ENCODE measurements around the gene CNTNAP5.

The CNTNAP5 gene

GRCh38 chr2:124254621-124255020 is 229.5 kb downstream of the CNTNAP5 start:
- no peaks in the 10 kb centered on the region for H3K36me3 ChIP-seq
- no peak overlapping the region for H3K4me3 ChIP-seq (ENCODE audit: low read depth, low read length)
- H3K27ac ChIP-seq, result no peak overlapping the region
- H3K9me3 ChIP-seq (ENCODE audit: severe bottlenecking), result no peaks in the 10 kb centered on the region
- DNase-seq, result no peak
- no peaks in the 10 kb centered on the region for H3K27me3 ChIP-seq (ENCODE audit: insufficient read depth, low read depth, severe bottlenecking)
- TF ChIP-seq CTCF (IDR thresholded peaks at IDR 0.05; ENCODE audit: low read depth, low read length), result no peak

- Histone ChIP-seq H3K4me3 (ENCODE audit: low read depth, low read length) (no peak overlapping the region), H3K27me3 (ENCODE audit: insufficient read depth, low read depth, severe bottlenecking) (no peaks in the 10 kb centered on the region), H3K27ac (no peak overlapping the region), H3K36me3 (no peaks in the 10 kb centered on the region), H3K9me3 (ENCODE audit: severe bottlenecking) (no peaks in the 10 kb centered on the region)
- TF ChIP-seq CTCF (IDR thresholded peaks at IDR 0.05; ENCODE audit: low read depth, low read length), result no peak
- DNase-seq, result no peak
Measured at GRCh38 chr2:124257120-124257519, 232.0 kb downstream of the CNTNAP5 start.

- H3K36me3 ChIP-seq, result no peaks in the 10 kb centered on the region
Measured at GRCh38 chr2:124258140-124258880, 233.2 kb downstream of the CNTNAP5 start.

GRCh38 chr2:124261456-124261855 is 236.4 kb downstream of the CNTNAP5 start:
- H3K36me3 ChIP-seq, result no peaks in the 10 kb centered on the region
- H3K9me3 ChIP-seq (ENCODE audit: severe bottlenecking), result no peaks in the 10 kb centered on the region
- no peak overlapping the region for H3K4me3 ChIP-seq (ENCODE audit: low read depth, low read length)
- no peak for TF ChIP-seq CTCF (IDR thresholded peaks at IDR 0.05; ENCODE audit: low read depth, low read length)
- H3K27ac ChIP-seq, result no peak overlapping the region
- no peaks in the 10 kb centered on the region for H3K27me3 ChIP-seq (ENCODE audit: insufficient read depth, low read depth, severe bottlenecking)
- DNase-seq, result no peak

More at GRCh38 chr2:124258140-124258880, 233.2 kb downstream of the CNTNAP5 start:
- no peak overlapping the region for H3K4me3 ChIP-seq (ENCODE audit: low read depth, low read length)
- no peaks in the 10 kb centered on the region for H3K9me3 ChIP-seq (ENCODE audit: severe bottlenecking)
- H3K27ac ChIP-seq, result no peak overlapping the region
- H3K27me3 ChIP-seq (ENCODE audit: insufficient read depth, low read depth, severe bottlenecking), result no peaks in the 10 kb centered on the region
- DNase-seq, result no peak
- TF ChIP-seq CTCF (IDR thresholded peaks at IDR 0.05; ENCODE audit: low read depth, low read length), result no peak

GRCh38 chr2:124264551-124265091 is 239.5 kb downstream of the CNTNAP5 start:
- Histone ChIP-seq H3K36me3 (no peaks in the 10 kb centered on the region), H3K27me3 (ENCODE audit: insufficient read depth, low read depth, severe bottlenecking) (no peaks in the 10 kb centered on the region), H3K9me3 (ENCODE audit: severe bottlenecking) (no peaks in the 10 kb centered on the region), H3K4me3 (ENCODE audit: low read depth, low read length) (no peak overlapping the region), H3K27ac (no peak overlapping the region)
- no peak for TF ChIP-seq CTCF (IDR thresholded peaks at IDR 0.05; ENCODE audit: low read depth, low read length)
- DNase-seq, result no peak
